GM19043 (cell line): Measurements from ENCODE around the gene CASP1.

Experiments
- ATAC-seq: cut with Tn5 transposase; IDR thresholded peaks from one replicate; pipeline ENCODE4 v1.9.1; 2021; ENCODE audit warnings: low read depth; ENCODE audit not compliant: unreplicated experiment

The CASP1 gene

DNA sequence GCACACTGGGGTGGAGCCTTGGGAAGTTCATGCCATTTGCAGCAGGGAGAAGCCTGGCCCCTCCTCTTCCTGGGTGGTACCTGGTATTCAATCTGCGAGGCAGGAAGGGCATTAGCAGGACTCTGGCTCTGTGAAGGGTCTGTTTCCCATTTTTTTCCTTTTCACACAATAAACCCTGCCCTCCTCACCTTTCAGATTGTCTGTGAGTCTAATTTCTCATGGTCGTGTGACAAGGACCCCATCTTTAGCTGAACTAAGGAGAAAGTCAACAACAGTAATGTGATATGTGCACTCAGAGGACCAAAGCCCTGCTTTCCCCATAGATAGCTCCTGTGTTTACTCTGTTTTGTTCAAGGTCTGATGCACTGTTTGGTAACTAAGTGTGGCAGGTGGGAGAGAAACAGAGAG, 39.9 kb downstream of the CASP1 start:
- ATAC-seq, result no peak

DNA sequence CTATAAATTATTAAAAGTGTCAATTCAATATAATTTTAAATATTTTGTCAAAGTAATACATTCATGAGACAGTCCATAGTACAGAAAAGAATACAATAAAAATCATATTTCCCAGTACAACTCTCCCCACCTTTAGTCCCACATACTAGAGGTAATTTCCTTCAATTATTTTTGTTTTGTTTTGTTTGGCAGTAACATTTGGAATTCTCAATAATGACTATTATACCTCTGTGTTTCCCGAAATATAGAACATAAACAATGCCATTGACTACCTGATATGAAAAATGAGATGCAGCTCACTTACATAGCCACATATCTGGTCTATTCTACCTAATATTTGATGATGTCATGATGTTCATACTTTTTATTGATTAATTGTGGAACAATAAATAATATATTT, 42.2 kb downstream of the CASP1 start:
- ATAC-seq, result no peak

DNA sequence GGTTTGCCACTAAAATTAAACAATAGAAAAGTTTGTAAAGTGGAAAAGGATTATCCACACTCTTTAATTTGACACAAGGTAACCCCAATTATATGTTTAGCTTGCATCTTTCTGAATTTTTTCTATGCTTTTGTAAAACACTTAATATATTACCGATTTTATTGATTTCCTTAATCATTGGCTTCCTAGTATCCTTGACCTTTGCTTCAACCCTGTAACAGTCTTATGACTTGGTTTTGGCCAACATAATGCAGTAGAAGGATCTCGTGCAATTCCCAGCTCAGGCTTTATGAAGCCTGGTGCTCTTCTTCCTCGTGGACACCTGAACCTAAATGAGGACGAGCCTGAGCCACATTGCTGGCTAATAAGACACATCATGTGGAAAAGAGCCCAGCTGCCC, 43.0 kb downstream of the CASP1 start:
- ATAC-seq, result no peak

DNA sequence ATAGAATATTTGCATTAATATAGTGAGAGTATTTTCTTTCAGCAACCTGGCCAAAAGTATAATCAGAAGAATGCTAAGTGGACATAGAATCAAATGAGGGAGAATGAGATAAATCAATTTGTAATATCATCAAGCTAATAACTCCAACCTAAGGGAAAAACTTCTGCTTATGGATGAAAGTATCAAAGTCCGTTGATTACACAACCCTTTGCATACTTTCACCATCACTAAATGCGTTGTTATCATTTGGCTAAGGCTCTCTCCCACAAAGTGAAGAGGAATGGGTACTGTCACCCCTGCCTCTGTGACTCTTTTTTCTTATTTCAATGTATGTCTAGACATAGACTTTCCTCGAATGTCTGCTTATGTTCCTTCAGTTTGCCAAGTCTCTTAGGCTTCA, 50.1 kb downstream of the CASP1 start:
- ATAC-seq, result no peak

DNA sequence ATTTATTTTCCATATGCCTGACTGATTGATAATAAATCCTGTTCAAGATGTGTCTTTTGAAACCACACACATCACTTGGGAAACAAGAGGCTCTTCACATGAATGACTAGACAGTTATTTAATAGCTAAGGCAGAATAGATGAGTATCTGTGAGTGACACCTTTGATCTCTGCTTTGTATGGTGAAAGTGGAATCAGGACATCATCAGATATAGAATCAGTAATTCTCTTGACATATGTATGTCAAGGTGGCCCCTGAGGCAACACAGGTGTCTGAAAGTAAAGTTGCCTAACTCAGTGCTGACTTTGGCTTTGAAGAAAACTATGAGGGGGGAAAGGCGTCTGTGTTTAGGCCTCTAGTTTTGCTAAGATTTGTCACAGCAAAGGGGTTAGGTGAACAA, 55.1 kb downstream of the CASP1 start:
- no peak for ATAC-seq
